HG03469 (cell line): ENCODE data around the gene RNPC3.
A peak's percentile ranks its signal among the peaks of the same experiment; 100 is the strongest.
"Not testable (repeated sequence)": the region's sequence is repeated elsewhere in the genome, so short reads cannot be mapped to it uniquely, and the experiment has no call there.

ENCODE experiments used
- ATAC-seq: cut with Tn5 transposase; IDR thresholded peaks from one replicate; pipeline ENCODE4 v1.9.1; 2021; ENCODE audit warnings: mild to moderate bottlenecking, moderate library complexity, moderate number of reproducible peaks; ENCODE audit not compliant: unreplicated experiment

RNPC3 gene

GRCh38 chr1:103547840-103548239 lies 22.3 kb downstream of the RNPC3 start:
- ATAC-seq, result no peak

GRCh38 chr1:103560427-103560826 lies 34.9 kb downstream of the RNPC3 start:
- ATAC-seq, result no peak

GRCh38 chr1:103561124-103561523 lies 35.6 kb downstream of the RNPC3 start:
- not testable (repeated sequence) for ATAC-seq

- peak; percentile 86 for ATAC-seq
These were observed 36.3 kb downstream of the RNPC3 start for GRCh38 chr1:103561643-103562395.

GRCh38 chr1:103563056-103563455 lies 37.6 kb downstream of the RNPC3 start:
- ATAC-seq, result no peak

- no peak for ATAC-seq
These were observed 44.0 kb downstream of the RNPC3 start for GRCh38 chr1:103569493-103569892.

- ATAC-seq, result not testable (repeated sequence)
These were observed 45.8 kb downstream of the RNPC3 start, which contains the start of gene AMY2B for GRCh38 chr1:103571289-103571688. Gene AMY2B (plus strand): TSS chr1:103571589. CDS start chr1:103571603, 14 bp downstream.

GRCh38 chr1:103576065-103576464 lies 50.6 kb downstream of the RNPC3 start:
- no peak for ATAC-seq

GRCh38 chr1:103576784-103577183 lies 51.3 kb downstream of the RNPC3 start:
- ATAC-seq, result not testable (repeated sequence)

GRCh38 chr1:103582464-103582863 lies 57.0 kb downstream of the RNPC3 start:
- ATAC-seq, result no peak

- ATAC-seq, result no peak
These were observed 58.4 kb downstream of the RNPC3 start for GRCh38 chr1:103583887-103584286.

- ATAC-seq, result no peak
These were observed 59.0 kb downstream of the RNPC3 start for GRCh38 chr1:103584537-103584936.

- not testable (repeated sequence) for ATAC-seq
These were observed 77.2 kb downstream of the RNPC3 start for GRCh38 chr1:103602740-103603139.
